ENCODE data around the gene LEP. TPM values are rescaled to one million over a fixed set of nuclear protein-coding genes. Genes with fewer than 3 reads are reported as not detected.
"Not testable (repeated sequence)": the region's sequence is repeated elsewhere in the genome, so short reads cannot be mapped to it uniquely, and the experiment has no call there.

The LEP gene
- total RNA-seq, 3 donors from 2014 or later (not counting 1 experiment from before 2014, with no cell fraction given) = not detected

GRCh38 chr7:128235471-128235870 lies 5.6 kb upstream of the LEP start:
- Histone ChIP-seq H3K9me3 (ENCODE audit: control insufficient read depth, insufficient read depth, low read length) (peaks cover 12% of the 10 kb centered on the region), H3K27ac (ENCODE audit: low read length) (no peak overlapping the region), H3K27me3 (ENCODE audit: control insufficient read depth, insufficient read depth, low read length) (peaks cover 1% of the 10 kb centered on the region), H3K4me3 (ENCODE audit: low read length) (no peak overlapping the region), H3K4me1 (ENCODE audit: control insufficient read depth, insufficient read depth, low read length) (peaks cover 7% of the 10 kb centered on the region), H3K36me3 (ENCODE audit: control insufficient read depth, insufficient read depth, low read length) (no peaks in the 10 kb centered on the region)
- Mint-ChIP-seq H3K36me3 (no peaks in the 10 kb centered on the region), H3K4me1 (peaks cover 12% of the 10 kb centered on the region in 2 donors), H3K9me3 (peaks cover 0 to 2% of the 10 kb centered on the region in 2 donors), H3K4me3 (no peak overlapping the region), H3K27me3 (ENCODE audit: low read depth in 2 of 2) (no peaks in the 10 kb centered on the region), H3K27ac (peak overlapping the region in 1 of 2 donors; percentile 3)
- TF ChIP-seq CTCF (IDR thresholded peaks at IDR 0.05) = no peak
- DNase-seq (no peak), ATAC-seq (no peak)
- intact Hi-C loops (cut with micrococcal nuclease) = no loop called here
- WGBS (ENCODE audit: insufficient coverage) = 89% methylated on average over 7 of the region's 7 CpGs

- Histone ChIP-seq H3K4me1 (ENCODE audit: control insufficient read depth, insufficient read depth, low read length) (peaks cover 7% of the 10 kb centered on the region), H3K9me3 (ENCODE audit: control insufficient read depth, insufficient read depth, low read length) (peaks cover 13% of the 10 kb centered on the region), H3K27me3 (ENCODE audit: control insufficient read depth, insufficient read depth, low read length) (peaks cover 3% of the 10 kb centered on the region), H3K4me3 (ENCODE audit: low read length) (no peak overlapping the region), H3K36me3 (ENCODE audit: control insufficient read depth, insufficient read depth, low read length) (no peaks in the 10 kb centered on the region), H3K27ac (ENCODE audit: low read length) (peak overlapping the region; percentile 16)
- intact Hi-C loops (cut with micrococcal nuclease) = no loop called here
- ATAC-seq (peak; percentile 88 to 94 (median 89)), DNase-seq (peak in 1 of 2 donors; percentile 53)
- Mint-ChIP-seq H3K4me1 (peaks cover 12% of the 10 kb centered on the region in 2 donors), H3K27me3 (ENCODE audit: low read depth in 2 of 2) (peaks cover 6 to 10% of the 10 kb centered on the region in 2 donors), H3K27ac (peak overlapping the region; percentile 24 to 76), H3K9me3 (peaks cover 0 to 2% of the 10 kb centered on the region in 2 donors), H3K36me3 (no peaks in the 10 kb centered on the region), H3K4me3 (no peak overlapping the region)
- no peak for TF ChIP-seq CTCF (IDR thresholded peaks at IDR 0.05)
- 15% methylated on average over 1 of the region's 1 CpG for WGBS (ENCODE audit: insufficient coverage)
Observed at GRCh38 chr7:128236924-128237586, 4.0 kb upstream of the LEP start.

- H3K9me3 ChIP-seq (ENCODE audit: control insufficient read depth, insufficient read depth, low read length) = peaks cover 13% of the 10 kb centered on the region
- intact Hi-C loops (cut with micrococcal nuclease); H3K27me3 ChIP-seq (ENCODE audit: control insufficient read depth, insufficient read depth, low read length); H3K36me3 Mint-ChIP-seq; H3K27ac Mint-ChIP-seq; H3K4me1 ChIP-seq (ENCODE audit: control insufficient read depth, insufficient read depth, low read length); H3K4me3 ChIP-seq (ENCODE audit: low read length); ATAC-seq; H3K36me3 ChIP-seq (ENCODE audit: control insufficient read depth, insufficient read depth, low read length); H3K4me3 Mint-ChIP-seq; H3K9me3 Mint-ChIP-seq; H3K27ac ChIP-seq (ENCODE audit: low read length); DNase-seq: not testable (repeated sequence)
- WGBS (ENCODE audit: insufficient coverage) = 70% methylated on average over 7 of the region's 7 CpGs
- Mint-ChIP-seq H3K4me1 (peaks cover 12% of the 10 kb centered on the region in 2 donors), H3K27me3 (ENCODE audit: low read depth in 2 of 2) (peaks cover 9 to 15% of the 10 kb centered on the region in 2 donors)
Observed at GRCh38 chr7:128239146-128239545, 1.9 kb upstream of the LEP start.

- no peaks in the 10 kb centered on the region for H3K4me1 Mint-ChIP-seq
- intact Hi-C loops (cut with micrococcal nuclease) = no loop called here
- no peak overlapping the region for H3K27ac ChIP-seq (ENCODE audit: low read length)
- H3K36me3 ChIP-seq (ENCODE audit: control insufficient read depth, insufficient read depth, low read length) = no peaks in the 10 kb centered on the region
- H3K9me3 ChIP-seq (ENCODE audit: control insufficient read depth, insufficient read depth, low read length) = peaks cover 13% of the 10 kb centered on the region
- no peak for DNase-seq
- no peaks in the 10 kb centered on the region for H3K4me1 ChIP-seq (ENCODE audit: control insufficient read depth, insufficient read depth, low read length)
- H3K36me3 Mint-ChIP-seq = no peaks in the 10 kb centered on the region
- H3K27me3 ChIP-seq (ENCODE audit: control insufficient read depth, insufficient read depth, low read length) = peaks cover 3% of the 10 kb centered on the region
- H3K9me3 Mint-ChIP-seq = peaks cover 0 to 2% of the 10 kb centered on the region in 2 donors
- H3K27me3 Mint-ChIP-seq (ENCODE audit: low read depth in 2 of 2) = peaks cover 9 to 15% of the 10 kb centered on the region in 2 donors
- no peak overlapping the region for H3K4me3 Mint-ChIP-seq
- no peak for ATAC-seq
- WGBS (ENCODE audit: insufficient coverage) = 89% methylated on average over 11 of the region's 11 CpGs
- no peak overlapping the region for H3K4me3 ChIP-seq (ENCODE audit: low read length)
- no peak overlapping the region for H3K27ac Mint-ChIP-seq
- TF ChIP-seq CTCF (IDR thresholded peaks at IDR 0.05) = no peak
Observed at GRCh38 chr7:128242661-128243060, 1.6 kb downstream of the LEP start.
